RWPE1 (cell line): ENCODE measurements around the gene SCEL.
A peak's percentile ranks its signal among the peaks of the same experiment; 100 is the strongest.

Experiments used
- CTCF ChIA-PET: fragments of 350-600 bp; sonication (Branson Sonifier 250); formaldehyde crosslinking; extraction: SDS; loops from one replicate; lab custom pipeline; 2021; lab: Yijun Ruan, JAX
- POLR2A ChIA-PET: fragments of 400-600 bp; formaldehyde crosslinking; extraction: SDS; loops from one replicate; lab custom pipeline; 2020; ENCODE audit warnings: antibody characterized with exemption; ENCODE audit not compliant: low non-redundant PET; lab: Yijun Ruan, JAX
- DNase-seq: peaks from one replicate; pipeline ENCODE4 v3.0.0; 2012; ENCODE audit warnings: low spot score
- H3K27ac ChIP-seq: fragments of 450-650 bp; 2 replicates; pipeline ENCODE4 v1.5.1; 2017
- CTCF ChIP-seq: fragments of 450-650 bp; conservative IDR thresholded peaks from 2 replicates; pipeline ENCODE4 v1.5.1; 2017; ENCODE audit warnings: low read depth, mild to moderate bottlenecking

The SCEL gene

GRCh38 chr13:77571956-77572355 lies 36.5 kb downstream of the SCEL start:
- ChIA-PET POLR2A (no interaction called here), CTCF (interaction anchor here (1.2 kb wide), 1 partner anchor 93 kb away, joined by 5 read pairs; no protein-coding TSS in a partner anchor)
- no peak overlapping the region for H3K27ac ChIP-seq
- DNase-seq = no peak
- no peak for TF ChIP-seq CTCF

- DNase-seq = no peak
- no peak for TF ChIP-seq CTCF
- ChIA-PET CTCF (no interaction called here), POLR2A (no interaction called here)
- H3K27ac ChIP-seq = no peak overlapping the region
Measured at GRCh38 chr13:77574096-77574495, 38.6 kb downstream of the SCEL start.

- DNase-seq = no peak
- TF ChIP-seq CTCF = no peak
- ChIA-PET CTCF (no interaction called here), POLR2A (no interaction called here)
- H3K27ac ChIP-seq = no peak overlapping the region
Measured at GRCh38 chr13:77579959-77580358, 44.5 kb downstream of the SCEL start.

- ChIA-PET POLR2A (no interaction called here), CTCF (no interaction called here)
- no peak for TF ChIP-seq CTCF
- no peak overlapping the region for H3K27ac ChIP-seq
- no peak for DNase-seq
Measured at GRCh38 chr13:77580748-77581147, 45.2 kb downstream of the SCEL start.

- DNase-seq = no peak
- TF ChIP-seq CTCF = no peak
- no peak overlapping the region for H3K27ac ChIP-seq
- CTCF ChIA-PET = interaction anchor here (0.6 to 0.9 kb wide), 3 partner anchors 10 to 800 kb away, joined by 3 to 5 read pairs (median 4); no protein-coding TSS in a partner anchor
- POLR2A ChIA-PET = no interaction called here
Measured at GRCh38 chr13:77583581-77583980, 48.1 kb downstream of the SCEL start.

- peak; percentile 8 for DNase-seq
- no peak for TF ChIP-seq CTCF
- H3K27ac ChIP-seq = peak overlapping the region; percentile 50; the same call in 1 of the 2 replicates
- ChIA-PET POLR2A (no interaction called here), CTCF (interaction anchor here (0.8 to 0.9 kb wide), 2 partner anchors 9 to 91 kb away, joined by 3 to 4 read pairs; no protein-coding TSS in a partner anchor)
Measured at GRCh38 chr13:77584106-77584505, 48.6 kb downstream of the SCEL start.
